H1 (cell line): Measurements from ENCODE around the gene TPM2. TPM values are rescaled to one million over a fixed set of nuclear protein-coding genes. Genes with fewer than 3 reads are reported as not detected.

Experiments used
- CTCF ChIA-PET: fragments of 300-600 bp; sonication (Branson Sonifier 250); formaldehyde crosslinking; loops from one replicate; lab custom pipeline; 2021; ENCODE audit not compliant: partially characterized antibody; lab: Charles Lee
- POLR2A ChIA-PET: fragments of 300-600 bp; sonication (Branson Sonifier 250); formaldehyde crosslinking; loops from one replicate; lab custom pipeline; 2021; ENCODE audit warnings: inconsistent platforms; ENCODE audit not compliant: partially characterized antibody; lab: Charles Lee
- DNase-seq, 2 experiments: peaks; one replicate each; pipeline versions ENCODE4 v3.0.0 to v3.0.0-alpha.2; 2010 to 2022; ENCODE audit warnings: low spot score in 2 of 2, low read depth in 1 of 2, mixed read lengths in 1 of 2
- FAIRE-seq: peaks from 2 replicates; lab custom pipeline; 2011; peaks lifted over from hg19 to GRCh38; lab: Jason Lieb, UNC
- H2AFZ ChIP-seq: 2 replicates; pipeline ENCODE4 v1.8.1; 2012; ENCODE audit warnings: low read length, inconsistent platforms
- H2AK5ac ChIP-seq: 2 replicates; pipeline ENCODE4 v1.6.1; 2013; ENCODE audit warnings: low read depth, low read length
- H2BK120ac ChIP-seq: replicated peaks from 2 replicates; pipeline ENCODE3; 2013; ENCODE audit warnings: low read depth, low read length, inconsistent platforms
- H2BK12ac ChIP-seq: 2 replicates; pipeline ENCODE4 v1.6.1; 2013; ENCODE audit warnings: low read depth, low read length
- H2BK15ac ChIP-seq: 2 replicates; pipeline ENCODE4 v1.6.1; 2013; ENCODE audit warnings: low read length
- H2BK20ac ChIP-seq: 2 replicates; pipeline ENCODE4 v1.6.1; 2013; ENCODE audit warnings: low read length
- H2BK5ac ChIP-seq: 2 replicates; pipeline ENCODE4 v1.6.1; 2013; ENCODE audit warnings: low read depth, low read length
- H3K14ac ChIP-seq: 2 replicates; pipeline ENCODE4 v1.6.1; 2013; ENCODE audit warnings: inconsistent platforms; ENCODE audit not compliant: insufficient read length
- H3K18ac ChIP-seq: 2 replicates; pipeline ENCODE4 v1.6.1; 2013; ENCODE audit warnings: low read length; ENCODE audit errors: extremely low read depth
- H3K23ac ChIP-seq: 2 replicates; pipeline ENCODE4 v1.6.1; 2013; ENCODE audit warnings: inconsistent platforms; ENCODE audit not compliant: insufficient read length
- H3K23me2 ChIP-seq: 2 replicates; pipeline ENCODE4 v1.6.1; 2013; ENCODE audit warnings: low read depth, low read length
- H3K27ac ChIP-seq: 2 replicates; pipeline ENCODE4 v1.6.1; 2011; ENCODE audit warnings: low read depth, low read length, inconsistent platforms
- H3K27me3 ChIP-seq, 4 experiments: replicated peaks in 1 of 4; 1 replicate in 1 of 4; 2 replicates in 3 of 4; pipeline versions ENCODE4 v1.6.1 to v1.8.1; 2011 to 2013; ENCODE audit warnings: low read length in 3 of 4, mild to moderate bottlenecking in 3 of 4, inconsistent platforms in 2 of 4, mixed read lengths in 2 of 4, moderate library complexity in 1 of 4; ENCODE audit not compliant: control insufficient read depth in 3 of 4, insufficient read depth in 3 of 4; ENCODE audit errors: extremely low read depth in 1 of 4
- H3K36me3 ChIP-seq, 4 experiments: 2 replicates each; pipeline versions ENCODE4 v1.6.1 to v1.8.1; 2011 to 2013; ENCODE audit warnings: mild to moderate bottlenecking in 4 of 4, low read length in 3 of 4, moderate library complexity in 2 of 4, control low read depth in 1 of 4, inconsistent platforms in 1 of 4; ENCODE audit not compliant: insufficient read depth in 4 of 4, control insufficient read depth in 2 of 4
- H3K4ac ChIP-seq: replicated peaks from 2 replicates; pipeline ENCODE3; 2013; ENCODE audit warnings: low read length, low read depth, mixed read lengths, inconsistent platforms; ENCODE audit not compliant: insufficient read length
- H3K4me1 ChIP-seq, 4 experiments: replicated peaks in 1 of 4; 1 replicate in 1 of 4; 2 replicates in 3 of 4; pipeline versions ENCODE4 v1.6.1 to v1.8.1; 2011 to 2013; ENCODE audit warnings: low read length in 3 of 4, inconsistent platforms in 2 of 4, mixed read lengths in 1 of 4; ENCODE audit not compliant: insufficient read depth in 4 of 4, control insufficient read depth in 3 of 4
- H3K4me2 ChIP-seq, 2 experiments: 2 replicates each; pipeline versions ENCODE4 v1.6.1 to v1.8.1; 2011 to 2013; ENCODE audit warnings: low read depth in 2 of 2, low read length in 2 of 2, control low read depth in 1 of 2, inconsistent platforms in 1 of 2, mild to moderate bottlenecking in 1 of 2; ENCODE audit not compliant: insufficient read depth in 1 of 2
- H3K4me3 ChIP-seq, 4 experiments: fragments of 200-600, 300-600 bp in 1 of 4; sonication (generic), shearing (Covaris generic), sonication (Bioruptor Twin) in 1 of 4; 2 replicates each; pipeline versions ENCODE4 v1.5.1 to v1.8.1; 2011 to 2016; ENCODE audit warnings: low read length in 4 of 4, low read depth in 3 of 4, control low read depth in 2 of 4, inconsistent platforms in 2 of 4, mild to moderate bottlenecking in 2 of 4, mixed read lengths in 1 of 4, moderate library complexity in 1 of 4; ENCODE audit not compliant: insufficient read depth in 2 of 4; ENCODE audit errors: extremely low read depth in 1 of 4
- H3K56ac ChIP-seq: replicated peaks from 2 replicates; pipeline ENCODE3; 2013; ENCODE audit warnings: low read depth, mild to moderate bottlenecking, mixed read lengths, low read length, inconsistent platforms; ENCODE audit not compliant: insufficient read length
- H3K79me1 ChIP-seq: 2 replicates; pipeline ENCODE4 v1.6.1; 2013; ENCODE audit warnings: low read depth, low read length, control low read depth
- H3K79me2 ChIP-seq, 2 experiments: 2 replicates each; pipeline versions ENCODE4 v1.6.1 to v1.8.1; 2012 to 2013; ENCODE audit warnings: low read length in 2 of 2, mild to moderate bottlenecking in 2 of 2, inconsistent platforms in 1 of 2; ENCODE audit not compliant: insufficient read depth in 2 of 2, control insufficient read depth in 1 of 2
- H3K9ac ChIP-seq, 4 experiments: replicated peaks in 1 of 4; 1 replicate in 1 of 4; 2 replicates in 3 of 4; pipeline versions ENCODE4 v1.6.1 to v1.8.1; 2011 to 2013; ENCODE audit warnings: low read depth in 3 of 4, low read length in 3 of 4, control low read depth in 2 of 4, mild to moderate bottlenecking in 2 of 4, moderate library complexity in 2 of 4, inconsistent platforms in 1 of 4; ENCODE audit errors: extremely low read depth in 1 of 4
- H3K9me3 ChIP-seq, 2 experiments: 2 replicates each; pipeline versions ENCODE4 v1.6.1 to v1.8.1; 2012 to 2013; ENCODE audit warnings: mild to moderate bottlenecking in 2 of 2, moderate library complexity in 2 of 2, control low read depth in 1 of 2, inconsistent platforms in 1 of 2, low read depth in 1 of 2, low read length in 1 of 2, mixed read lengths in 1 of 2; ENCODE audit not compliant: insufficient read depth in 2 of 2
- H4K20me1 ChIP-seq, 2 experiments: replicated peaks in 1 of 2; 2 replicates each; pipeline versions ENCODE3 to v1.8.1; 2011 to 2013; ENCODE audit warnings: inconsistent platforms in 2 of 2, low read length in 2 of 2, mild to moderate bottlenecking in 1 of 2; ENCODE audit not compliant: insufficient read depth in 2 of 2, control insufficient read depth in 1 of 2
- H4K5ac ChIP-seq: 2 replicates; pipeline ENCODE4 v1.6.1; 2013; ENCODE audit warnings: low read length, low read depth, mixed read lengths, inconsistent platforms; ENCODE audit not compliant: insufficient read length
- H4K8ac ChIP-seq: 2 replicates; pipeline ENCODE4 v1.8.0; 2013; ENCODE audit warnings: mild to moderate bottlenecking, moderate library complexity, low read length, inconsistent platforms; ENCODE audit not compliant: insufficient read depth; ENCODE audit errors: extremely low read depth
- H4K91ac ChIP-seq: replicated peaks from 2 replicates; pipeline ENCODE3; 2013; ENCODE audit warnings: low read length, mixed read lengths, inconsistent platforms; ENCODE audit not compliant: insufficient read length
- CBX8 ChIP-seq: fragments of 300-800, 300-1000 bp; sonication (generic); IDR thresholded peaks from 2 replicates; pipeline ENCODE4 v1.7.1; 2016; ENCODE audit warnings: low read depth, low read length, borderline replicate concordance
- CHD2 ChIP-seq: IDR thresholded peaks from 2 replicates; pipeline ENCODE4 v1.6.1; 2012; ENCODE audit warnings: low read length, improper control_type of control experiment
- CTCF ChIP-seq, 3 experiments: IDR thresholded peaks; 1 replicate in 2 of 3; 2 replicates in 1 of 3; pipeline versions ENCODE4 v1.5.1 to v1.6.1; 2011; ENCODE audit warnings: low read length in 3 of 3, mild to moderate bottlenecking in 3 of 3, inconsistent platforms in 2 of 3, low read depth in 1 of 3, moderate library complexity in 1 of 3; ENCODE audit not compliant: insufficient read depth in 1 of 3; ENCODE audit errors: control extremely low read depth in 1 of 3
- RNF2 ChIP-seq: fragments of 200-900, 300-1000 bp; sonication (generic); IDR thresholded peaks from 2 replicates; pipeline ENCODE4 v1.7.1; 2016; ENCODE audit warnings: borderline replicate concordance, low read depth, mild to moderate bottlenecking, antibody characterized with exemption, low read length; ENCODE audit not compliant: poor library complexity, severe bottlenecking; ENCODE audit errors: missing control alignments
- SRF ChIP-seq: IDR thresholded peaks from 2 replicates; pipeline ENCODE4 v1.6.1; 2011; ENCODE audit warnings: mild to moderate bottlenecking, low read depth, low read length, moderate library complexity
- WGBS, 2 experiments: shearing (Covaris generic) in 1 of 2; methylation state at CpG; one replicate each; pipeline versions ENCODE4 v1.1.6 to v1.1.7; 2013 to 2015; ENCODE audit warnings: low lambda C conversion rate in 2 of 2, mixed read lengths in 2 of 2, inconsistent platforms in 1 of 2, low coverage in 1 of 2, missing lambda C conversion rate in 1 of 2; ENCODE audit not compliant: insufficient replicate concordance in 2 of 2, insufficient coverage in 1 of 2, insufficient read length in 1 of 2; ENCODE audit errors: extremely low coverage in 1 of 2, missing lambda C conversion rate in 1 of 2; 5-methylcytosine and 5-hydroxymethylcytosine counted together
- polyA plus RNA-seq, 7 experiments: library from polyadenylated mRNA; depleted of rRNA in 3 of 7; stranded (reverse) in 5 of 7; unstranded in 2 of 7; fragments of >200 nt in 5 of 7; fragments of 200-250 nt in 2 of 7; gene quantifications; 1 replicate in 5 of 7; 2 replicates in 1 of 7; 4 replicates in 1 of 7; pipeline versions ENCODE4 v1.2.1 to v1.2.3, GENCODE V29; 2011 to 2013; ENCODE audit warnings: missing spikeins in 2 of 7, mixed read lengths in 2 of 7
- total RNA-seq: library from RNA; stranded (reverse); fragmentation: NEBNext Ultra II Directional; extraction: Animal tissue kit (Norgen Biotek cat#: 25700); gene quantifications from 2 replicates; pipeline ENCODE4 v1.2.1, GENCODE V29; 2021

The TPM2 gene
- total and polyA plus RNA-seq, 2 of the 8 experiments (the other 6 are each of a cell fraction or from before 2014, with no cell fraction given): 62.5 to 181 TPM

- Histone ChIP-seq H3K4me1 (peaks cover 6 to 15% (median 8%) of the 10 kb centered on the region in 4 experiments; a peak in 6 of 7 replicates), H3K9ac (no peak overlapping the region), H4K91ac (no peak overlapping the region), H3K79me2 (peaks cover 0 to 21% of the 10 kb centered on the region in 2 experiments; a peak in 2 of 4 replicates), H2BK120ac (no peak overlapping the region), H3K27me3 (no peaks in the 10 kb centered on the region), H2BK20ac (no peak overlapping the region), H4K5ac (no peak overlapping the region), H4K20me1 (peaks cover 5 to 6% of the 10 kb centered on the region in 2 experiments), H2AFZ (no peak overlapping the region), H2BK15ac (0 out of 2 replicates have a peak overlapping the region, but pooled peaks have one; percentile 11), H3K36me3 (peaks cover under 1 to 5% (median 4%) of the 10 kb centered on the region in 4 experiments; a peak in 4 of 8 replicates), H3K23me2 (peaks cover 12% of the 10 kb centered on the region), H3K79me1 (peaks cover 2% of the 10 kb centered on the region; the same call in 1 of the 2 replicates), H3K18ac (no peak overlapping the region), H3K4ac (no peak overlapping the region), H4K8ac (no peak overlapping the region), H3K27ac (no peak overlapping the region), H2BK5ac (no peak overlapping the region), H3K4me3 (peak overlapping the region in 1 of 4 experiments; percentile 99; a peak in 3 of 8 replicates), H3K4me2 (peak overlapping the region; percentile 84 to 90; a peak in 2 of 4 replicates), H2AK5ac (no peak overlapping the region), H3K14ac (no peak overlapping the region), H3K56ac (no peak overlapping the region), H3K23ac (no peak overlapping the region), H2BK12ac (no peak overlapping the region), H3K9me3 (no peaks in the 10 kb centered on the region)
- CTCF ChIA-PET: interaction anchor here (0.7 to 14.1 kb wide), 18 partner anchors 9 to 449 kb away, joined by 3 to 347 read pairs (median 4); partner anchors contain the start of genes ARHGEF39, CA9, CCDC107 and RMRP
- FAIRE-seq: no peak
- TF ChIP-seq CBX8: no peak
- TF ChIP-seq SRF: no peak
- TF ChIP-seq CHD2: no peak
- no peak for TF ChIP-seq RNF2
- peak in 1 of 3 experiments; percentile 13; a peak in 1 of 4 replicates for TF ChIP-seq CTCF (IDR thresholded peaks at IDR 0.05; ENCODE audit: control extremely low read depth in 1 of 3, insufficient read depth in 1 of 3, low read depth in 1 of 3, low read length in 3 of 3)
- 72% methylated on average over 13 of the region's 13 CpGs; no CpG with 5 or more reads in 1 of the 2 experiments for WGBS, 2 experiments
- no peak for DNase-seq
- POLR2A ChIA-PET: interaction anchor here (0.7 to 14.9 kb wide), 16 partner anchors 11 to 153 kb away, joined by 3 to 158 read pairs (median 4); partner anchors contain the start of genes ARHGEF39, CA9, CCDC107 and CREB3
These were observed 2.1 kb upstream of the TPM2 start for GRCh38 chr9:35691757-35692301.
